Activated CD4-positive, alpha-beta T cell treated with anti-CD3 and anti-CD28 coated beads for 36 hours (primary cell): ENCODE measurements around the gene NUTM2F. TPM values are rescaled to one million over a fixed set of nuclear protein-coding genes. Genes with fewer than 3 reads are reported as not detected.
"Not testable (repeated sequence)": the region's sequence is repeated elsewhere in the genome, so short reads cannot be mapped to it uniquely, and the experiment has no call there.

Source experiments
- ATAC-seq: fragments of 200-7000 bp; cut with Tn5 transposase; one replicate; pipeline ENCODE4 v1.10.0; 2021; ENCODE audit warnings: mild to moderate bottlenecking, moderate library complexity
- CTCF ChIA-PET: fragments of 350-600 bp; sonication (Branson Sonifier 250); formaldehyde crosslinking; loops from one replicate; lab custom pipeline; 2021; ENCODE audit warnings: antibody characterized with exemption; lab: Charles Lee
- POLR2A ChIA-PET: fragments of 350-600 bp; sonication (Branson Sonifier 250); formaldehyde crosslinking; loops from one replicate; lab custom pipeline; 2021; ENCODE audit warnings: antibody characterized with exemption, inconsistent platforms; lab: Charles Lee
- DNase-seq: peaks from one replicate; pipeline ENCODE4 v3.0.0-alpha.2; 2020
- H3K27ac Mint-ChIP-seq: one replicate; pipeline ENCODE4 v1.8.0; 2021; ENCODE audit warnings: mixed read lengths
- H3K27me3 Mint-ChIP-seq: one replicate; pipeline ENCODE4 v1.8.0; 2021; ENCODE audit warnings: mixed read lengths
- H3K36me3 Mint-ChIP-seq: one replicate; pipeline ENCODE4 v1.8.0; 2021; ENCODE audit warnings: low read depth, mixed read lengths
- H3K4me1 Mint-ChIP-seq: one replicate; pipeline ENCODE4 v1.8.0; 2021; ENCODE audit warnings: mixed read lengths
- H3K4me3 Mint-ChIP-seq: one replicate; pipeline ENCODE4 v1.8.0; 2021; ENCODE audit warnings: mild to moderate bottlenecking, moderate library complexity, mixed read lengths
- H3K9me3 Mint-ChIP-seq: one replicate; pipeline ENCODE4 v1.8.0; 2021; ENCODE audit warnings: low read depth, mixed read lengths
- intact Hi-C, 2 experiments: fragments of 100-400 bp; cut with DNase I in 1 of 2; cut with micrococcal nuclease in 1 of 2; formaldehyde crosslinking; loops; one replicate each; pipeline versions ENCODE4 v1.14.2 to v1.15.1; 2022 to 2024; cut with DNase I, micrococcal nuclease
- total RNA-seq, 2 experiments: library from RNA; stranded (reverse); gene quantifications; one replicate each; pipeline ENCODE4 v1.2.3, GENCODE V29; 2021

NUTM2F gene, protein sequence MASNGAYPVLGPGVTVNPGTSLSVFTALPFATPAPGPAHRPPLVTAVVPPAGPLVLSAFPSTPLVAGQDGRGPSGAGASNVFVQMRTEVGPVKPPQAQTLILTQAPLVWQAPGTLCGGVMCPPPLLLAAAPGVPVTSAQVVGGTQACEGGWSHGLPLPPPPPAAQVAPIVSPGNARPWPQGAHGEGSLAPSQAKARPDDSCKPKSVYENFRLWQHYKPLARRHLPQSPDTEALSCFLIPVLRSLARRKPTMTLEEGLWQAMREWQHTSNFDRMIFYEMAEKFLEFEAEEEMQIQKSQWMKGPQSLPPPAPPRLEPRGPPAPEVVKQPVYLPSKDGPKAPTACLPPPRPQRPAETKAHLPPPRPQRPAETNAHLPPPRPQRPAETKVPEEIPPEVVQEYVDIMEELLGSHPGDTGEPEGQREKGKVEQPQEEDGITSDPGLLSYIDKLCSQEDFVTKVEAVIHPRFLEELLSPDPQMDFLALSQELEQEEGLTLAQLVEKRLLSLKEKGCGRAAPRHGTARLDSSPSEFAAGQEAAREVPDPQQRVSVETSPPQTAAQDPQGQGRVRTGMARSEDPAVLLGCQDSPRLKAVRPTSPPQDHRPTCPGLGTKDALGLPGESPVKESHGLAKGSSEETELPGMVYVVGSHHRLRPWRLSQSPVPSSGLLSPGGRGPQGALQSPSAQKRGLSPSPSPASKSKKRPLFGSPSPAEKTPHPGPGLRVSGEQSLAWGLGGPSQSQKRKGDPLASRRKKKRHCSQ
- total RNA-seq = not detected

DNA sequence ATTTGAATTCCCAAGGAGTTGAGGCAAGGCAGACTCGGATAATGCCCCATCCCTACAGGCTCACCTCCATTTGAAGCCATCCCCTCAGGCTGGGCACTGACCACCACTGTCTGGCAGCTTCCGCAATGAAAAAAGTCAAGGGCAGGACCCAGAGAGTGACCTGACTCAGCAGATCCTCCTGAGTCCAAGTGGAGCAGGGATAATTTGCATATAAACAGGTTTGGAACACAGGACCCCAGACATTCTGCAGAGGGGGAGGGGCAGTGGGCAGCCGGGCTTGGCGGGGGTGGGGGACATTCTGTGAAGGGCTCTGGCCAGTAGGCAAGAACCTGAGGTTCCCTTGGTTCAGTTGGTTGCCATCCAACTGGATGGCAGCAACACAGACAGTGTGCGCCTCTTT, at the start of gene NUTM2F:
NUTM2F (minus strand) TSS at position 101 of the 400 bp plus-strand sequence; CDS start at position 80, 21 bp downstream.
- POLR2A ChIA-PET, H3K4me1 Mint-ChIP-seq, H3K27me3 Mint-ChIP-seq, H3K27ac Mint-ChIP-seq, intact Hi-C loops, H3K9me3 Mint-ChIP-seq, DNase-seq, H3K36me3 Mint-ChIP-seq, CTCF ChIA-PET, H3K4me3 Mint-ChIP-seq, ATAC-seq: not testable (repeated sequence)

DNA sequence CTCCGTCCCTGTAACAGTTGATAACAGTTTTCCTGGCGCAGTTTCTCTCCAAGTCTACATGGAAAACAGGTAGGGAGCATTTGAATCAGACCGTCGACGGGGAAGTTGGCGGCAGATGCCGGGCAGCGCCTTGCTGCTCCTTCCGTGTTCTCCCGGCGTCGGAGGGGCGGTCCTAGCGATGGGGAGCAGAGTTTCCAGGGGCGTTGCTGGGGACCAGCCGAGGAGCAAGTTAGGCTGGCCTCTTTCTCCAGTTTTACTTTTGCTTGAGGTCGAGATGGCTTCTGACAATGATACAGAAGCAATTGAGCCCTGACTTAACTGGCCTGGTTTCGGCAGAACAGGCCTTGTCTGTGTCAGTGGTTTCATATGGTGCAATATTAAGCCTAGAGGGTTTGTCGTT, 46.8 kb upstream of the NUTM2F start:
- POLR2A ChIA-PET, CTCF ChIA-PET: not testable (repeated sequence)

DNA sequence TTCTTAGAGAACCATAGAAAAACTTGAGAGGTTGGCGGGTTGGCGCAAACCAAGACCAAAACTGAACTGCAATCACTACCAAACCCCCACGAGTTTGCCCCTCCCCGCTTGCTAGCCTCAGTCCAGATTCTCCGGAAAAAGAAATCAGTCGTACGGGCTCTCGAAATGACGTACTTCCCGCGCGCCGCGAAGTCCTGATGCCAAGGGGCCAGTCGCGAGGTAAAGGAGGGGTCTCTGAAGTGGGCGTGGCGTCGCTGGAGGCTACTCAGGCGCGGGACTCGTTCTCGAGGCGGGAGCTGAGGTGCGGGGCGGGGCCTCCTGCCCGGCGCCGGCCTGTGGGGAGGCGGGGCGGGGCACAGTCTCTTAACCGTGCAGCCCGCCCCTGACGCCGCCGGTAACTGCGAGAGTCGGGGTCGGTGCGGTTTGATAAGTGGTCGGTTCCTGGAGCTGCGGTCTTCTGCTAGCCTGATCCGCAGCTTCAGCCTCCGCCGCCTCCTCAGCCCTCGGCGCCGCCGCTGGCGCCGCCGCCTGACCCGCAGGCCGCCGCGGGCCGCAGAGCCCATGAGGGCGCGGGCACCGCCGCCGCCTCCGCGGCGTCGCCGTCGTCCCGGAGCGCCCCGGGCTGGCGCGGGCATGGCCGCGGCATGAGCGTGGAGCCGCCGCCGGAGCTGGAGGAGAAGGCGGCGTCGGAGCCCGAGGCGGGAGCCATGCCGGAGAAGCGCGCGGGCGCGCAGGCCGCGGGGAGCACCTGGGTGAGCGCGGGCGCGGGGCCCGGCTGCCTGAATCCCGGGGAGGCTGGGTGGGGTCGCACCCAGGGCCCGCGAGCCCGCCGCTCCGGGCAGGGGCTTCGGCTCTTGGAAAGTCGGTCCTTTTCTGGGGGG, 46.0 kb upstream of the NUTM2F start:
- DNase-seq = peak; percentile 94
- peaks cover 11% of the 10 kb centered on the region for H3K4me1 Mint-ChIP-seq
- H3K36me3 Mint-ChIP-seq, H3K27me3 Mint-ChIP-seq, POLR2A ChIA-PET, CTCF ChIA-PET, H3K9me3 Mint-ChIP-seq: not testable (repeated sequence)
- intact Hi-C loops = loop anchor here (1.0 to 5.0 kb wide), 5 partner anchors 115 to 353 kb away; partner anchors contain the start of genes AOPEP (in 2 of the 2) and ZNF169 (in 1 of the 2)
- peak overlapping the region; percentile 82 for H3K4me3 Mint-ChIP-seq
- ATAC-seq = peak; percentile 97
- H3K27ac Mint-ChIP-seq = peak overlapping the region; percentile 89

More for the DNA sequence above, 46.8 kb upstream of the NUTM2F start:
- H3K4me3 Mint-ChIP-seq = peak overlapping the region; percentile 82
- H3K27me3 Mint-ChIP-seq, H3K9me3 Mint-ChIP-seq, H3K36me3 Mint-ChIP-seq: not testable (repeated sequence)
- H3K4me1 Mint-ChIP-seq = peaks cover 11% of the 10 kb centered on the region
- peak overlapping the region; percentile 89 for H3K27ac Mint-ChIP-seq
- DNase-seq (peak; percentile 17), ATAC-seq (peak; percentile 45)
- intact Hi-C loops = loop anchor here in 1 of 2 experiments (2.0 kb wide), 1 partner anchor 344 kb away; no protein-coding TSS in a partner anchor

DNA sequence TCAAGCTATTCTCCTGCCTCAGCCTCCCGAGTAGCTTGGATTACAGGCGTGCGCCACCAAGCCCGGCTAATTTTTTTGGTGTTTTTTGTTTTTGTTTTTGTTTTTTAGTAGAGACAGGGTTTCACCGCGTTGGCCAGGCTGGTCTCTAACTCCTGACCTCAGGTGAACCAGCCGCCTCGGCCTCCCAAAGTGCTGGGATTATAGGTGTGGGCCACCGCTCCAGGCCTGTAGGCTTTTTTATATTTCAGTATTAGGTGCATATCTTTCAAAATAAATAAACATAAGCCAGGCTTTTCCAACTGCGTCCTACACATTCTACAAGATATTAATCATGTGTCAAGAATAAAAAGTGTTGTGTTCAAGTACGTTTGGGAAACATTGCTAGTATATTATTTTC, 45.3 kb upstream of the NUTM2F start:
- H3K27me3 Mint-ChIP-seq, H3K36me3 Mint-ChIP-seq, POLR2A ChIA-PET, ATAC-seq, DNase-seq, H3K9me3 Mint-ChIP-seq, CTCF ChIA-PET: not testable (repeated sequence)
- H3K27ac Mint-ChIP-seq = peak overlapping the region; percentile 85
- intact Hi-C loops = loop anchor here (1.0 to 5.0 kb wide), 5 partner anchors 114 to 354 kb away; partner anchors contain the start of genes AOPEP (in 2 of the 2) and ZNF169 (in 1 of the 2)
- peak overlapping the region; percentile 71 for H3K4me3 Mint-ChIP-seq
- peaks cover 11% of the 10 kb centered on the region for H3K4me1 Mint-ChIP-seq

DNA sequence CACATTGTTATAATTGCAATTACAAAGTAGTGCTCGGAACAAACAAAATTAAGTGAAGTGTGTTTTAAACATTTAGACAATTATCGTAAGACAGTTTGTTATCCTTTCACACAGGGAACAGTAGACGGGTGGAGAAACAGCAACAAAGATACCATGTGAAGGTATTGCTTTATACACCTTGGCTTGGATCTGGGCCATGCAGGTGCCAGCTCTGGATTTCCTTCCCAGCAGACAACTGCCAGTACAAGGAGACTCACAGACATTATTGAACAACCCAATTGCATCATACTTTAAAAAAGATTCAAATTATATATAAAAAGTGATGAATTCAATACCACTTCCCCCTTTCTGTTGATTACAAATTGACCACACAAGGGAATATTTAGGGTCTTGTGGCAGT, 41.8 kb upstream of the NUTM2F start:
- POLR2A ChIA-PET, H3K27me3 Mint-ChIP-seq, DNase-seq, CTCF ChIA-PET, H3K36me3 Mint-ChIP-seq, ATAC-seq, H3K4me1 Mint-ChIP-seq, H3K27ac Mint-ChIP-seq, H3K4me3 Mint-ChIP-seq, H3K9me3 Mint-ChIP-seq: not testable (repeated sequence)
- intact Hi-C loops = loop anchor here in 1 of 2 experiments (5.0 kb wide), 1 partner anchor 357 kb away; the partner anchor contains the start of gene AOPEP

DNA sequence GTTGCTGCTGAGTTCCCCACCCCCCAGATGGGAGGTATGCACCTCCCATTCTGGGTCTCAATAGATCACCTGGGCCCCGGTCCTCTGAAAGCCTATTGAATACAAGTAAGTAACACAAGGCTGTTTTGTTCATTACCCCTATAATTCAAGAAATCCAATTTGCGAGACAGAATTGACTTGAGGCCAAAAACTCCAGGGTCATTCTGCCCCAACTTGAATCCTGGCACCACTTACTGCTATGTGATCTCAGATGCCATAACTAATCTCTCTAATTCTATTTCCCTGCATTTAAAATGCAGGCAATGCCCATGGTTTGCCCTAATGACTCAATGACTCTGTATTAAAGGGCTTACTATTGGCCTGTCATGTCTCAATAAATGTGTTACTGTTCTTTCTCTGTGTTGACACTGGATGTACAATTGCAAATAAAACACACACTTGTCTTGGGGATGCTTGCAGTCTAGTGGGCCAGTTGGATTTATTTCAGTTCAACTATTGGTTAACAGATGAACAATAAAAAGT, 35.7 kb upstream of the NUTM2F start:
- H3K27me3 Mint-ChIP-seq, intact Hi-C loops, CTCF ChIA-PET: not testable (repeated sequence)

DNA sequence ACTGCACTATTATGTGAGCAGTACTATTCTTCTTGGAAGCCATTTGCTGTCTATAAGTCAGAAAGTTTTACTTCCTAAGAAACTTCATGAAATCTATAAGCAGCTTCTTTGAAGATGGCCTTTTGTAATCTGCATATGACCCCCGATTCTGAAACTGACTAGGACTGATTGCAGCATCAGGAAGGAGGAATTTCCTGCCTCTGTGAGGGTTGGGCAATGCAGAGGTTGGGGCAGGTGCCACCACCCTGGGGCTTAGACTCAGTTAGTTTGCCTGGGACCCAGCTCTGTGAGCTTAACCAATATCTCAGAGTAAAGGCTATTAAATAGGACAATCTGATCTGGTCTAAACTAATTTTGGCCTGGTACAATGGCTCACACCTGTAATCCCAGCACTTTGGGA, 28.7 kb upstream of the NUTM2F start:
- H3K4me3 Mint-ChIP-seq, ATAC-seq, intact Hi-C loops, H3K36me3 Mint-ChIP-seq, CTCF ChIA-PET, DNase-seq, H3K4me1 Mint-ChIP-seq, H3K27ac Mint-ChIP-seq, H3K9me3 Mint-ChIP-seq, POLR2A ChIA-PET, H3K27me3 Mint-ChIP-seq: not testable (repeated sequence)

More for the DNA sequence above, 35.7 kb upstream of the NUTM2F start:
- H3K4me1 Mint-ChIP-seq, H3K27ac Mint-ChIP-seq, POLR2A ChIA-PET, DNase-seq, H3K4me3 Mint-ChIP-seq, H3K9me3 Mint-ChIP-seq, ATAC-seq, H3K36me3 Mint-ChIP-seq: not testable (repeated sequence)

DNA sequence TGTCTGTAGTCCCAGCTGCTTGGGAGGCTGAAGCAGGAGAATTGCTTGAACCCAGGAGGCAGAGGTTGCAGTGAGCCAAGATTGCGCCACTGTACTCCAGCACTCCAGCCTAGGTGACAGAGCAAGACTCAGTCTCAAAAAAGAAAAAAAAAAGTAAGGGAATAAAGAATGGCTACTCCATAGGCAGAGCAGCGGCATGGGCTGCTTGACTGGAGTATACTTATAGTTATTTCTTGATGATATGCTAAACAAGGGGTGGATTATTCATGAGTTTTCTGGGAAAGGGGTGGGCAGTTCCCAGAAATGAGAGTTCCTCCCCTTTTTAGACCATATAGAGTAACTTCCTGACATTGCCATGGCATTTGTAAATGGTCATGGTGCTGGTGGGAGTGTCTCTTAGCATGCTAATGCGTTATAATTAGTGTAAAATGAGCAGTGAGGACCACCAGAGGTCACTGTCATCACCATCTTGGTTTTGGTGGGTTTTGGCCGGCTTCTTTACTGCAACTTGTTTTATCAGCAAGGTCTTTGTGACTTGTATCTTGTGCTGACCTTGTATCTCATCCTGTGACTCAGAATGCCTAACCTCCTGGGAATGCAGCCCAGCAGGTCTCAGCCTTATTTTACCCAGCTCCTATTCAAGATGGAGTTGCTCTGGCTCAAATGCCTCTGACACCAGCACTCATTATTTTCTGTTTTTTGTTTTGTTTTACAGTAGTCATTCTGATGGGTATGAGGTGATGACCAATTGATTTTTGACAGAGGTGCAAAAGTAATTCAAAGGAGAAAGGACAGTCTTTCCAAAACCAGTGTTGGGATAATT, 23.7 kb upstream of the NUTM2F start:
- intact Hi-C loops = not testable (repeated sequence)

DNA sequence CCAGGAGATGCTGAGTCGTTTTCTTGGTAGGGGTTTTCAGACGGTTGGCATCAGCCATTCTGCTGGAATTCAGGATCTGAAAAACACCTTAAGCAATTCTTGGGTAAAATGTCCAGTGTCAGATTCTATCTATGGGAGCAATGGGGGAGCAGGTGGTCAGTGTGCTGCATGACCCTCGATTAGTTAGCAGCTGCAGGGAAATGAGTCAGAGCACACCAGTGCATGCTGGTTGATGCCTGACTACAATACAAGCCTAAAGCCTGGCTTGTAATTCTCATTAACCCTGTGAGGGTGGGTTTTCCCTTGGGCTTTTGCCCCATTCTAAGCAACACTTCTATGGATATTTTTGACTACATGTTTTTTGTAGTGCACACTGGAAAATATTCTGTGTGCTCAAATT, 20.3 kb upstream of the NUTM2F start:
- DNase-seq, intact Hi-C loops, H3K27ac Mint-ChIP-seq, H3K27me3 Mint-ChIP-seq, H3K9me3 Mint-ChIP-seq, H3K4me1 Mint-ChIP-seq, POLR2A ChIA-PET, CTCF ChIA-PET, ATAC-seq, H3K4me3 Mint-ChIP-seq, H3K36me3 Mint-ChIP-seq: not testable (repeated sequence)

More for the DNA sequence above, 23.7 kb upstream of the NUTM2F start:
- ATAC-seq, H3K36me3 Mint-ChIP-seq, H3K27me3 Mint-ChIP-seq, POLR2A ChIA-PET, H3K9me3 Mint-ChIP-seq, H3K4me3 Mint-ChIP-seq, H3K4me1 Mint-ChIP-seq, CTCF ChIA-PET, H3K27ac Mint-ChIP-seq, DNase-seq: not testable (repeated sequence)

DNA sequence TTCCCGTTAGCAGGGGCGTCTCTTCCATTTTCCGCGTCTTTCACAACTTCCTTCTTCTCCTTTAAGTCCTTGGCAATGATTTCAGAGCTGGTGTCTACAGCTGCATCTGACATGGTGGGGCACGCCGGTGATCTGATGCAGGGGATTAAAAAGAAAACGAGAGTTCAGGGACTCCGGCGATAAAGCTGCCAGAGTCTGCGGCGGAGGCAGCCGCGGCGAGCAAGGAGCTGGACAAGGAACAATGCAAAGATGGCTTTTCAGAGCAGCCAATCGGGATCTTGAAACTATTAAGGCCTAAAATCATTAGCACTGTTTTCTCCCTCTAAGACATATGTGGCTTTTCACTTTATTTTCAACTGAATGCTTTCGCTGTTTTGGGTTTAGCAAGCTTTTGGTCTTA, 19.0 kb upstream of the NUTM2F start:
- ATAC-seq, H3K27me3 Mint-ChIP-seq, intact Hi-C loops, CTCF ChIA-PET, H3K36me3 Mint-ChIP-seq, H3K9me3 Mint-ChIP-seq, H3K4me1 Mint-ChIP-seq, H3K4me3 Mint-ChIP-seq, DNase-seq, POLR2A ChIA-PET: not testable (repeated sequence)
- H3K27ac Mint-ChIP-seq = peak overlapping the region; percentile 69
